Activated CD8-positive, alpha-beta memory T cell treated with anti-CD3 and anti-CD28 coated beads, Interleukin-2, amount 50 U/mL, for 1 hour (primary cell): ENCODE results near the gene MACROH2A2.
"Not testable (repeated sequence)": the region's sequence is repeated elsewhere in the genome, so short reads cannot be mapped to it uniquely, and the experiment has no call there.

Experiments
- DNase-seq: peaks from one replicate; pipeline ENCODE4 v3.0.0-alpha.2; 2020; ENCODE audit errors: extremely low read depth

MACROH2A2 gene

DNA sequence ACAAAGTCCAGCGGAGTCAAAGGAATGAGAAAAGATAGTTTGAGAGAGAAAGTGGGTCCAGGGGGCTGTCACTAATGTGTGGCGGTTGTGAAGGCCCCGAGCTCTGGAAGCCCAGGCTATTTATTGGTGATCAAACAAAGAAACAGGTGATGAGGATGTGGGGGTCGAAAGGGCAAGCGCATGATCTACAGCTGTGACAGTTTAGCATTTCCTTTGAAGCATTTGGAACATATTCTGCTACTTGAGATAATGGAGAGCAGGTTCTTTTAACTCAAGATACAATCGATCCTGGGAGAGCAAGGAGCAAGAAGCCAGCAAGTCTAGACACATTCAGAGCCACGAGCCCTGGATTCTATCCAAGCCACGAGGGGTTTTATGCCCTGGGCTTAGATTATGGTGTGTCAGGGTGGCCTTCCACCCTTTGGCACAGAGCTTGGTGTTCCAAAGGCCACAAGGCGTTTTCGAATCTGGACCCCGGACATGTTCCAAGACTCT lies 48.5 kb downstream of the MACROH2A2 start:
- not testable (repeated sequence) for DNase-seq

DNA sequence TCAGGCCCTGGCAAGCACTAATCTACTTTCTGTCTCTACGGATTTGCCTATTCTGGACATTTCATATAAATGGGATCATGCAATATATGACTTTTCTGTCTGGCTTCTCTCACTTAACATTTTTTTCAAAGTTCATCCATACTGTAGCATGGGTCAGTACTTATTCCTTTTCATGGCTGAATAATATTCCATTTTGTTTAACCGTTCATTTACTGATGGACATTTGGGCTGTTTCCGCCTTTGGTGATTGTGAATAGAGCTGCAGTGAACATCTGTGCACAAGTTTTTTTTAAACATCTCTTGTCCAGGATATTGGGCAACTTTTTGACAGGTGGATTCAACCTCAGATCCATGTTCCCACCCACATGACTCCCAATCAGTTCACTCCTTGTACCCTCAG lies 49.0 kb downstream of the MACROH2A2 start:
- no peak for DNase-seq

DNA sequence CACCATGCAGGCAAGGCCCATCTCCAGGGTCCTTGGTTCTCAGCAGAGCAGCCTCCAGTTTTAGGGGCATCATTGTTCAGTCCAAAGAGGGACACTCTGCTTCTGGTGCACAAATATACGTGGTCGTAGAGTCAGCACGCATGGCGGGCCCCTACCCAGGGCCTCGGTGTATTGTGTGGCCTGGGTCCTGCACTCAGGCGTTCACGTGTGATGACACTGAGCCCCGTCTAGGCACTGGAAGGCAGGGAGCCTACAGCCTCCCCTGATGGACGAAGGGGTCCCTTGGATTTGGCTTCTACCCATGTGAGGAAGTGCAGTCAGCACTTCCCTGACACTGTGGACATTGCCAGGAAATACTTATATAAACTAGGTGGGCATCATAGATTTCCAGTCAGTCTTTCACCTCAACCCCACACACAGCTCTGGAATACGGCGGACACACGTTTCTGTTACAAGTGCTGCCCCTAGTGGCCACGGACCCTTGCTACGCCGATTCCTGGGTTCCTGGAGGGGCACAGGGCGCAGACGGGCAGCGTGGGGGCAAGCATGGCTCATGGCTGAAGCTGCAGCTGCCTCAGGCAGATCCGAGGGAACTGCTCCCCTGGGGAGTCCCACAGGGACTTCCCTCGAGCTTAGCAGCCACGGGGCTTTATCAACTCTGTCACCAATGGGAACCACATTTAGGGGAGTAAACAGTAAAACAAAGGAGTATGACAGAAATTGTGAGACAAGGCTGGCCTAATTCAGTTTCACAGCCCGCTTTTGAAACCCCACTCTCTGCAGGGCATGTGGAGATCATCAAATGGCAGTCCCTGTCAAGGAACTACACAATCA lies 54.5 kb downstream of the MACROH2A2 start:
- DNase-seq: no peak

DNA sequence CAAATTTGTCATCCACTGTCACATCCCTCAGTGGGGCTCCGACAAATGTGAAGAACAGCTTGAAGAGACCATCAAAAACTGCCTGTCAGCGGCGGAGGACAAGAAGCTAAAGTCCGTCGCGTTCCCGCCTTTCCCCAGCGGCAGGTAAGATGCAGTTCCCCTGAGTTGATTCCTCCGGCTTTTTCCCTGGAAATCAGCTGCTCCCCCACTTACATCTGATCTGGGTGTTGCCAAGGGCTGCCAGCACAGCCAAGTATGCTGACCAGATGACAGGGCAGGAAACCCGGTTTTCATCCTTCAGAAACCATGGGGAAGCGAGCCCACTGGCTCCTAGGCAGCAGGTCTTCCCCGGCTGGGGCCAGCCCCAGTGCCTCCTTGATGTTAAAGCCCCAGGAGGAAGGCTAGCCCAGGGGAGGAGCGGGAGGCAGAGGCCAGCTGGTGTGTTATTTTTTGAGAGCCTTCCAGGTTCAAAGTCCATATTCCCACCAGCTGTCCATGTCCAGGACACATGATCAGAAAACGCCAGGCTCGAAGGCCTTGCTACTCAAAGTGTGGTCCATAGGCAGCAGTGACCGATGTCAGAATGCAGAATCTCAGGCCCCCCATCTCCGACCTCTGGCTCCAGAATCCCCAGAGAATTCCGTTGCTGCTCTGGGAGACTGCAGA lies 56.6 kb downstream of the MACROH2A2 start:
- no peak for DNase-seq

DNA sequence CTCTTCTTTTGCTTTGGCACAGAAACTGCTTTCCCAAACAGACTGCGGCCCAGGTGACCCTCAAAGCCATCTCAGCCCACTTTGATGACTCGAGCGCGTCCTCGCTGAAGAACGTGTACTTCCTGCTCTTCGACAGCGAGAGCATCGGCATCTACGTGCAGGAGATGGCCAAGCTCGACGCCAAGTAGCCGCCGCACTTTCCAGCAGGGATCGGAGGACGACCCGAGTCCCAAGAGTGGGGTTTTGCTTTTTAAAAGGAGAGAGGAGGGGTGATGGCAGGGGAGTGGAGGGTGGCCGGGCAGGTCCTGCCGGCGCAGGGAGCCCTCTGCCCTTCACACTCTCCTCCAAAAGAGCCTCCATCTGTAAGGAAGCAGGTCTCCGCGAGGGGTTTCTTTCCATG lies 58.9 kb downstream of the MACROH2A2 start:
- no peak for DNase-seq

DNA sequence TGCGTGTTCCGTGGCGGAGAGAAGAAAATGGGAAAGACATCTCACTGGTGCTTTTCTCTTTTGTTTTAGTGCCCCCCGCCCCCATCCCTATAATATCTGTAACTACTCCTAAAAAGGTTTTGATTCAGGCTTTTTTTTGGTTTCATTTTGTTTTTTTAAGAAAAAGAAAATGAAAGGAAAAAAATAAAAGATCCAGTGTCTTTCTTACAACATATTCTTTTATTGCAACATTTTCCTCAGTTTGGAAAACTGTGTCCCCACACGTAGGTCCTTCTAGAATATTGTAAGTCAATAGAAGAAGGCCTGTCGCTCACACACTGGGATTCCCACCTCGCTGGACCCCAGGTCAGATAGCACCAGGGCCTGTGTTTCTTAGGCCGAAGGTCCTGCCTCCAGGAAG lies 59.4 kb downstream of the MACROH2A2 start:
- no peak for DNase-seq

DNA sequence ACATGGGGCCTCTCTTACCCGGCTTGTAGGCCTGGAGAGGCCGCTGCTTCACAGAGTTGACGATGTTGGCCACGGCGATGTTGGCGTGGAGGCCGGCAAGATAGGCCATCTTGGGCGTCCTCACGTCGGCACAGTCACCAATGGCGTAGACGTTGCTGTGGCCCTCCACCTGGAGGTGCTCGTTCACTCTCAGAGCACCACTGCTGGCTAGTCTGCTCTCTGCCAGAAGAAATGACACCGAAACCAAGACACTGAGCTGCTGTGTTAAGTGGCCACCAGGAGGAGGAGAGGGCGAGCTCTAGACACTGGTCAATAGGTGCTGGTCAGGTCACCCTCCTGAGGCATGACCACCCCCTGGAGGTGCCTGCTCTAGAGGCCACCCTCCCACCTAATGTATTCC lies 62.3 kb downstream of the MACROH2A2 start:
- DNase-seq: no peak

DNA sequence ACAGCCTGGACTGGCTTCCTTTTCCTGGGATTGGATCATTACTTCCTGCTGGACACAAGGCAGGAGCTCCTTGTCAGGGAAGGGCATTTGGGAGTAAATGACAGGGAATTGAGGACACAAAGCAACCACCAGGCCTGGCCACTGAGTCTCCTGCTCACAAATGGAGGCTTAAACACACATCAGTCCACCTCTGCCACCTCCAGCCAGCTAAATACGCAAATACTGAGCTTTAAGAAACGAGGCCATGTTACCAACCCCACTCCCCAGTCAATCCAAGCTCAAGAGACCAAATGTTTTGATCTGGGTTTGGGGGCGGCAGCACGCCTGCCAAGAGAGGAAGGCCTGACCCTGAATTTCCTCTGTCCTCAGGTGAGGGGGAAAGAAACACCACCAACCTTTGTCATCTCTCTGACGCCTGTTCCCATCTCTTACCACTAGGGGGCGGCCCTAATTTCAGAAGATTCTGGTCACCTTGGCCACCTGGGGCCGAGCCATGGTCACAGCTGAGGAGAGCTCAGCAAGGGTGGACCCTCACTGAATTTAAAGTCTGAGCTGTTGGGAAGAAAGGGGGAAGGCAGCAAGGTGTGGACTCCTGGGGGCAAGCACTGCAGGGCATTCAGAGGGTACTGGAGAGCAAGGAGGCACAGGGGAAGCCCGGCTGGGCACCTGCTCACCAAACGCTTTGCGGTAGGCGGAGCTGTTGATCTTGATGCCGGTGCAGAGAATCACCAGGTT lies 63.5 kb downstream of the MACROH2A2 start:
- no peak for DNase-seq

DNA sequence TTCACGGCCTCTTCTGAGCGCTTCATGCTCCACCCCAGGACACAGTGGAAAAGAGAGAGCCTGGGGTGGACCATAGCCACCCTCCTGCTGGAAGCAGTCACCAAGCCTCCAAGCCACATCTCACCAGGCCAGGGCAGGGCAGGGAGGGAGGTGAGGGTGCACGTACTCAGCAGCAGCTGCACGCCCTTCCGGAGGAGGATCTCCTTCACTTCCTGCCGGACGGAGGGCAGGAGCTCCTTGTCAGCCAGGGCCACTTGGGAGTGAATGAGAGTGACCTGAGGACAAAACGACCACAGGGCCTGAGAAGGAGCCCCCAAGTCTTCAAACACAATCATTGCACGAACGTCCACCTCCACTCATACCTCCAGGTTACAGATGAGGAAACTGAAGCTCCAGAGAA lies 65.0 kb downstream of the MACROH2A2 start:
- DNase-seq: no peak

DNA sequence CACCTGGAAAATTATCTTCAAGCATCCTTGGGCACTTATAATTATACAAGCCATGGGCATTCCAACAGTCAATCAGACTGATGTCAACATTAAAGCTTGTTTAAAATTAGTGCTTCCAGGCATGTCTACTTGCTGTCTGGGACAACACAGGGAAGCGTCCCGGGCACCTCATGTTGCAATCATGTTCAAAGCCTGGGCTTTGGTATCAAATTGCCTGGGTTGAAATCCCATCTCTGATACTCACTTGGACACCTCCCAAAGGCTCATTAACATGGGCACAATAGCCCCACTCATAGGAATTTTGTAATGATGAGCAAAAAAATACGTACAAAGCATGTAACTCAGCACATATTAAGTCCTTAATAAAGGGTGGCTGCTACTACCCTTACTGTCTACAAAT lies 65.5 kb downstream of the MACROH2A2 start:
- no peak for DNase-seq

DNA sequence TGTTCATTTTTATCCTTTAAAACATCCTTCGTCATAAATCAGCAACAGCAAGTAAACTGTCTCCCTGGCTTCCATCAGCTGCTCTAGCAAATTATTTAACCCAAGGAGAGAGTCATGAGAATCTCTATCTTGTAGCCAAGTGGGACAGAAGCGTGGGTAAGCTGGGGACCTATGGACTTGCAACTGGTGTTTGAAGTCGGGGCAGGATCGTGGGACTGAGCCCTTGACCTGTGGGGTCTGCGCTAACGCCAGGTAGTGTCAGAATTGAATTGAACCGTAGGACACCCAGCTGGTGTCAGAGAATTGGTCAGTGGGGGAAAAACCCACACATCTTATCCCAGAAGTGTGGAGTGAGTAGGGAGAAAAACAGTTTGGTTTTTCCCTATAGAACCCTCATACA lies 66.6 kb downstream of the MACROH2A2 start:
- no peak for DNase-seq

DNA sequence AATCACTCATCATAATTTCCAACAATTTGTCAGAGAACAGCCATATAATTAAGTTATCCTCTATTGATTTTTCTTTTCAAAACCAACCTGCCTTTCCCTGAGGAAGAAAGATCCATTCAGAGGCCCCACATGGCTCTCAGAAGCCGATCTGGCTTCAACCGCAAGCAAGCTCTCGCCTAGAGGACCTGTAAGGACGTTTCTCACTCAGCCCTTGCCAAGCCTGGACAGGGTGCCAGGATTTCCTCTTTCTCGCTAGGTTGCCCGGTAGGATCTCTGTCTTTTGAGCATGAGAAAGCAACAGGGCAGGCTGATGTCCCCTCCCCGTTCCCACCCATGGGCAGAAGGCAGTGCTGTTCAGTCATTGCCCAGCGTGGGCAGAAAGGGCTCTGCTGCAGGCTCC lies 67.0 kb downstream of the MACROH2A2 start:
- DNase-seq: no peak

DNA sequence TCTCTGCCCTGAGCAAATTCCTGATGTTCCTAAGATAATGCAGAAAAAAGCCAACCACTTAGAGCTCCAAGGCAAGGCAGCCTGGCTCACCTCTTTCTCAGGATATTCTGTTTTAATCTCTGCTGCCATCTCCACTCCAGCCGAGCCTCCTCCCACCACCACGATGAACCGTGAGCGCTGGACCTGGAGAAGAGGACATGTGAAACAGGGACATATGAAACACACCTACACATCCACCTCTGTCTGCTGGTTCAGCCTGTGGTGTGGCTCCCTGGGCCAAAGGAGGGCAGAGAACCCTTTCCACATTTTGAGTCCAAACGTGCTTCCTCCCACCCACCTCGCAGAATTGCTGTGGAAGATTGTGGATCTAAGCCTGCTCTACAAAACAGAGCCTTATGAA lies 67.8 kb downstream of the MACROH2A2 start:
- DNase-seq: no peak

DNA sequence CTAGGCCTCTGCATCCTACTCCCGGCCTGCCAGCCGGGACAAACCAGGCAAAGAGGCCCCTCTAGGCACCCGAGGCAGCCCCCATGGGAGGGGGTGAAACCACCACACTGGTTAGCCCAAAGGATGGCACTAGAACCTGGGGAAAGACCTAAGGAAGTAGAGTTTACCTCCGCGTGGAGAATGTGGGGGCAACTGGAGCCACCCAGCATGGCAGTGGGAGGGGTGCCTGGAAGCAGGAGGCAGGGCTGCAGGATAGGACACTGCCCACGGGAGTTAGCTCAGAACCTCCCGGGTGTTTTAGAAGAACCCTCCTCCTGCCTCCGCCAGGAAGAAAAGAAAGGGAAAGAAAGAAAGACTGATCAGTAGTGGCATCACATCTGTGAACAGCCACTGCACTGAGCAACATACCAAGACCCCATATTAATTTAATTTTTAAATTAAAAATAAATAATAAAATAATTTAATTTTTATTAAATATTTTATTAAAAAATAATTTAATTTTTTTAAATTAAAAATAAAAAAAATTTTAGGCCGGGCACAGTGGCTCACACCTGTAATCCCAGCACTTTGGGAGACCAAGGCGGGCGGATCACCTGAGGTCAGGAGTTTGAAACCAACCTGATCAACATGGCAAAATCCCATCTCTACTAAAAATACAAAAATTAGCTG lies 68.8 kb downstream of the MACROH2A2 start:
- DNase-seq: no peak

DNA sequence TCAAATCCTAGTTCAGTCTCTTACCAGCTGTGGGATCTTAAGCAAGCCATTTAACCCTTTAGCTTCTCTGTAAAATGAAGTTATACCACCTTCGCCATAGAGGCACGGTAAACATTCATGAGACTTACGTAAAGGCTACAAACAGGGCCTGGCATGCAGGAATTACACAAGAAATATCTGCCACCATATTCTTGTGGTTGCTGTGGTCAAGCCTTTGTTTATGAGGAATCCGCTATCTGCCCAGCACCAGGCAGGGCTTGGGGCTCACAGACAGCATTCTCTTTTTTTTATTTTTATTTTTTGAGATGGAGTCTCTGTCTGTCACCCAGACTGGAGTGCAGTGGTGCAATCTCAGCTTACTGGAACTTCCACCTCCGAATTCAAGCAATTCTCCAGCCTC lies 70.1 kb downstream of the MACROH2A2 start:
- DNase-seq: no peak

DNA sequence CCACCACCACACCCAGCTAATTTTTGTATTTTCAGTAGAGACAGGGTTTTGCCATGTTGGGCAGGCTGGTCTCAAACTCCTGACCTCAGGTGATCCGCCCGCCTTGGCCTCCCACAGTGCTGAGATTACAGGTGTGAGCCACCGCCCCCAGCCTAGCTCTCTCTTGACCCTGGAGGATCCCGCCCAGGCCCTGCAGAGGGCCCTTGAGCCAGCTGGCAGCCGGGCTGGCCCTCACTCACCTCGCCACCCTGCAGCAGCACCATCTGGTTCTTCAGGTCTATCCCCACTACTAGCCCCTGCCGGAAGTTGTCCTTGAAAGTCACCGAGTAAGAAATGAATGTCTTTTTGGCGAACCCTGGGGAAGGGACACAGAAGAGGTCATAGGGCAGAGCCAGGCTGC lies 70.5 kb downstream of the MACROH2A2 start:
- DNase-seq: not testable (repeated sequence)

DNA sequence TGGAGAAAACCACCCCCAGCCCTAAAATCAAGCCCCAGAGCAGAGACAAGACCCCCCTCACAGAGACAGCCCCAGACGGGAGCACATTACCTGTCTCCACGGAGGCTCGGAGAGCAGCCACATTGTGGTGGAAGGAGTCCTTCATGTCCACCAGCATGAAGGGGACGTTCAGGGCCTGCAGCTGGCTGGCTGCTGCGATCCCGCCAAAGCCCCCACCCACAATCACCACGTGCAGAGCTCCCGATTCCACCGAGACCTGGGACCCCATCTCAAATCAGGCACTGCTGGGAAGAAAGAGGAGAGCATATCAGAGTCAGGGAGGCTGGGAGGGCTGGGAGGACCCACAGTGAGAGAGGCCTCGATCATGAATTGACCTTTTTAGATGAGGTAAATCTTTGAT lies 71.2 kb downstream of the MACROH2A2 start:
- DNase-seq: no peak

DNA sequence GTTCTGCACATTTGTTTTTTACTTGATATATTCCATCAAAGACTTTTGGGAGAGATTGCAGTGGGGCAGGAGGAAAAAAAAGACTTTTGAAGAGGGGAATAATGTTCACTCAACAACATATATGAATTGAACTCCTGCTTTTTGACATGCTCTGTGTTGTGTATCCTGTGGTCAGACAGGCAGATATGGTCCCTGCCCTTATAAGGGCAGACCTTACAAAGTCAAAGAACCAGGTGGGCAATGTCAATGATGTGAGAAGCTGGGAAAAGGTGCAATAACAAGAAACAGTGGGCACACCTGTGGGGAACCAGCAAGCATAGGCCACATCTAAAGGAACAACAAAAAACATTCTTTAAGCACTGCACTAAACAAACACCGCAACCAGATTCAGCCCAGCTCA lies 71.8 kb downstream of the MACROH2A2 start:
- no peak for DNase-seq

DNA sequence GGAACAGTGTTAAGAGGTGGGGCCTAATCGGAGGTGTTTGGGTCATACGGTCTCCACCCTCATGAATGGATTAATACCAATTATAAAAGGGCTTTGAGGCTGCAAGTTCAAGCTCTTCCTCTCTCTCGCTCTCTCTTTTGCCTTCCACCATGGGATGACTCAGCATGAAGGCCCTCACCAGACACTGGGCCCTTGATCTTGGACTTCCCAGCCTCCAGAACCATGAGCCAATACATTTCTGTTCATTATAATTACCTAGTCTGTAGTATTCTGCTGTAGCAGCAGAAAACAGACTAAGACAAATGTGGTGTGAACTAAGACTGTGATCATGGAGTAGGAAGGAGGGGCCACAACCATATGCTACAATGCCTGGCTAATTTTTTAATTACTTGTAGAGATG lies 72.3 kb downstream of the MACROH2A2 start:
- DNase-seq: no peak

DNA sequence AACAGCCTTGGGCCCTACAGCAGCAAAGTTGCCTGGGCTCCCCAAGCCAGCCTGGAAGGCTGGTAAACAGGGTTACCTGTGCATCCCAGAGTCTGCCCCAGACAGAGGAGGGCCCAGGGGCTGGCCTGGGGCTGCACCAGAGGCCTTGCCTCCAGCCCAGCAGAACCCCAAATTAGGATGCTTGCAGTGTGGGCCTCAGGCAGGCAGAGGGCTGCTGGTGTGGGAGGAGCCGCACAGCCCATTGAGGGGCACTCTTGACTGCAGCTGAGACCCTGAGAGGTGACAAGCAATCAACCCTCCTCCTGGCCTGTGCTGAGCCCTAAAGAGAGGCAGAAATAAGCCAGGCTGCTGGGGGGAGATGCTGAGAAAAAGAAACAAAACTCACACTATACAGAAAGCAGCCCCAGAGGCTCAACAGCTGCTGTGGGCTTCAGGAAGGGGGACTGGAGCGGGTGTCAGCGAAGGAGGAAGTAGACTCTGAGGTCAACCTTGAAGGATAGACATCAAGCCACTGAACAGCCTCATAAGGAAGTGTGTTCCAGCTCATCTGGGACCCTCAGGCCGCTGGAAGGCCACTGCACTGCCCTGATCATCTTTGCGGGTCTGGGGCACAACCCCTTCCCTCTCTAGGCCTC lies 73.4 kb downstream of the MACROH2A2 start:
- DNase-seq: no peak

DNA sequence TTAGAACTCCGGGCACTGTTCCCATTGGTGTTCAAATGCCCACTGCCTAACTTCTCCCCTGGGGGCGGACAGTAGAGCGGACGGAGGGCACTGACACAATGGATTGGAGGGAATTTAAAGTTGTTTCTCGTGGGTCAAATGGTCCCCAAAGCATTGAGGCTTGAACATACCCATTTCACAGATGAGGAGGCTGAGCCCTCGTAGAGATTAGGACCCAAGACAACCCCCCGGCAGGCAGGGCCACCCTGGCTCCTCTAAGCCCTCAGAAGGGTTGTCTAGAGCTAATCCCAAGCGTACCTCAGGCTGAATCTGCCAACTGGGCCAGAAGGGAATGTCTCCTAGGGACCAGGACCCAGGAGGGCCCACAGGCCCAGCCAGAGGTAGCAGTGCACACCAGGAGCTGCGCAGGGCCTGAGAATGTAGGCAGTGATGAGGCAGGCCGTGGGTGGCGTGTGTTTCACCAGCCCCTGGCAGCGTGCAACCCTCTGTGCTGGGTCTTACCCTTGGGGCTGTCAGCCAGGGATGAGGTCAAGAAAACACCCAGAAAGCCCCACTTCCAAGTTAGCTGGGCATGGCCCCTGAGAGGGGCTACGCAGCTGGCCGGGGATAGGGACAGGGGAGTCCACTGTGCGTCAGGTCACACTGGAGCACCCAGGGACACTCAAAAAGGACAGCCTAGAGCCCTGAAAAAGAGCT lies 74.2 kb downstream of the MACROH2A2 start:
- no peak for DNase-seq
